K562 (cell line): ENCODE data around the gene ZNF408. TPM values are rescaled to one million over a fixed set of nuclear protein-coding genes. Genes with fewer than 3 reads are reported as not detected.

Experiments used
- BACH1 ChIP-seq: fragments of 200-800 bp; sonication (Bioruptor generic); IDR thresholded peaks from 2 replicates; pipeline ENCODE4 v1.6.1; 2016; ENCODE audit warnings: missing genetic modification characterization, missing compliant biosample characterization
- EGR1 ChIP-seq: fragments of 450-650 bp; conservative IDR thresholded peaks from 2 replicates; pipeline ENCODE4 v1.6.1; 2017; ENCODE audit warnings: mild to moderate bottlenecking
- HDAC1 ChIP-seq, 2 experiments: fragments of 450-650 bp; IDR thresholded peaks; 2 replicates each; pipeline ENCODE4 v1.6.1; 2016 to 2017; ENCODE audit warnings: inconsistent platforms in 1 of 2, mild to moderate bottlenecking in 1 of 2, moderate library complexity in 1 of 2
- HLTF ChIP-seq: fragments of 450-650 bp; IDR thresholded peaks from 2 replicates; pipeline ENCODE4 v1.6.1; 2016
- IRF2 ChIP-seq: sonication (generic); formaldehyde crosslinking; IDR thresholded peaks from 2 replicates; pipeline ENCODE4 v1.8.1; 2022; ENCODE audit warnings: mild to moderate bottlenecking, missing genetic modification reagents
- MTA2 ChIP-seq: fragments of 450-650 bp; IDR thresholded peaks from 2 replicates; pipeline ENCODE4 v1.6.1; 2016; ENCODE audit warnings: low read depth
- MYC ChIP-seq, 2 experiments: fragments of 250-450 bp in 1 of 2; sonication (Bioruptor Pico) in 1 of 2; IDR thresholded peaks; 2 replicates each; pipeline versions ENCODE4 v1.5.1 to v1.6.1; 2012 to 2021; ENCODE audit warnings: low read depth in 2 of 2, borderline replicate concordance in 1 of 2, improper control_type of control experiment in 1 of 2, low read length in 1 of 2, mild to moderate bottlenecking in 1 of 2, moderate library complexity in 1 of 2
- NR2C1 ChIP-seq, 2 experiments: fragments of 450-650 bp; IDR thresholded peaks; 2 replicates each; pipeline ENCODE4 v1.6.1; 2017; ENCODE audit warnings: mild to moderate bottlenecking in 2 of 2, antibody characterized with exemption in 1 of 2, inconsistent platforms in 1 of 2, missing compliant biosample characterization in 1 of 2, missing genetic modification characterization in 1 of 2
- POLR2H ChIP-seq: IDR thresholded peaks from 2 replicates; pipeline ENCODE4 v1.6.1; 2016; ENCODE audit warnings: missing genetic modification characterization, low read depth, mild to moderate bottlenecking, control low read depth, missing compliant biosample characterization, moderate library complexity
- RFX5 ChIP-seq: IDR thresholded peaks from 2 replicates; pipeline ENCODE4 v1.6.1; 2011; ENCODE audit warnings: low read depth, mild to moderate bottlenecking, improper control_type of control experiment, low read length
- SRF ChIP-seq, 2 experiments: fragments of 250-450, 450-650 bp in 1 of 2; sonication (Bioruptor Pico) in 1 of 2; sonication (generic) in 1 of 2; formaldehyde crosslinking; IDR thresholded peaks; 2 replicates each; pipeline versions ENCODE4 v1.5.0 to v1.5.1; 2020 to 2022; ENCODE audit warnings: mild to moderate bottlenecking in 1 of 2, missing genetic modification reagents in 1 of 2
- TAF1 ChIP-seq: IDR thresholded peaks from 2 replicates; pipeline ENCODE4 v1.6.1; 2011; ENCODE audit warnings: mild to moderate bottlenecking, low read length, moderate library complexity; ENCODE audit not compliant: insufficient read depth, control insufficient read depth, severe bottlenecking; ENCODE audit errors: extremely low read depth
- ZBTB1 ChIP-seq: sonication (generic); formaldehyde crosslinking; IDR thresholded peaks from 2 replicates; pipeline ENCODE4 v1.8.1; 2023; ENCODE audit warnings: missing genetic modification reagents, low read depth, mild to moderate bottlenecking, borderline replicate concordance
- ZBTB33 ChIP-seq: sonication (generic); formaldehyde crosslinking; IDR thresholded peaks from 2 replicates; pipeline ENCODE4 v1.8.1; 2023; ENCODE audit warnings: mild to moderate bottlenecking, missing genetic modification reagents
- ZC3H11A ChIP-seq: IDR thresholded peaks from 2 replicates; pipeline ENCODE4 v1.6.1; 2012; ENCODE audit warnings: low read depth, low read length, improper control_type of control experiment
- ZFP36 ChIP-seq: fragments of 150-350 bp; IDR thresholded peaks from 2 replicates; pipeline ENCODE4 v1.6.1; 2018; ENCODE audit warnings: low read length, low read depth; ENCODE audit not compliant: partially characterized antibody
- ZNF133 ChIP-seq: fragments of 250-450 bp; sonication (Bioruptor Pico); IDR thresholded peaks from 2 replicates; pipeline ENCODE4 v1.4.0; 2020; ENCODE audit warnings: mild to moderate bottlenecking
- ZNF143 ChIP-seq: sonication (generic); formaldehyde crosslinking; IDR thresholded peaks from 2 replicates; pipeline ENCODE4 v1.9.0; 2022; ENCODE audit warnings: mild to moderate bottlenecking, missing genetic modification reagents
- ZNF197 ChIP-seq: fragments of 200-800 bp; sonication (Bioruptor generic); IDR thresholded peaks from 2 replicates; pipeline ENCODE4 v1.6.1; 2016; ENCODE audit warnings: low read depth, missing genetic modification characterization, missing compliant biosample characterization
- ZNF274 ChIP-seq: IDR thresholded peaks from 2 replicates; pipeline ENCODE4 v1.6.1; 2011; ENCODE audit warnings: low read depth, mild to moderate bottlenecking, low read length, moderate library complexity, borderline replicate concordance
- ZNF311 ChIP-seq: fragments of 250-450 bp; sonication (Bioruptor Pico); IDR thresholded peaks from 2 replicates; pipeline ENCODE4 v1.4.0; 2020; ENCODE audit warnings: mild to moderate bottlenecking, moderate library complexity
- ZNF639 ChIP-seq, 2 experiments: fragments of 200-800 bp in 1 of 2; sonication (Bioruptor generic) in 1 of 2; sonication (generic) in 1 of 2; formaldehyde crosslinking in 1 of 2; IDR thresholded peaks in 1 of 2; conservative IDR thresholded peaks in 1 of 2; 2 replicates each; pipeline versions ENCODE4 v1.5.0 to v1.6.1; 2016 to 2020; ENCODE audit warnings: missing compliant biosample characterization in 1 of 2, missing genetic modification characterization in 1 of 2, missing genetic modification reagents in 1 of 2
- polyA plus RNA-seq, 8 experiments: library from polyadenylated mRNA; depleted of rRNA in 4 of 8; stranded (reverse) in 5 of 8; unstranded in 3 of 8; fragments of >200 nt; fragmentation: Nextera tagmentation in 2 of 8; fragmentation: Illumina TruSeq in 1 of 8; extraction: Ambion mirVana in 2 of 8; extraction: Trizol in 1 of 8; gene quantifications; 2 replicates each; pipeline versions ENCODE4 v1.2.1 to v1.2.3, GENCODE V29; 2011 to 2014; ENCODE audit warnings: inconsistent platforms in 1 of 8, missing spikeins in 1 of 8
- total RNA-seq, 7 experiments: library from RNA; depleted of rRNA in 6 of 7; stranded (reverse); fragments of >200 nt in 6 of 7; fragmentation: Illumina TruSeq in 2 of 7; extraction: Trizol in 2 of 7; gene quantifications; 2 replicates each; pipeline versions ENCODE4 v1.2.1 to v1.2.3, GENCODE V29; 2011 to 2021; ENCODE audit warnings: low replicate concordance in 1 of 7

The ZNF408 gene
- total and polyA plus RNA-seq, 9 of the 15 experiments (the other 6 are each of a cell fraction or from before 2014, with no cell fraction given): 0.15 to 18.4 (median 7.4) TPM

DNA sequence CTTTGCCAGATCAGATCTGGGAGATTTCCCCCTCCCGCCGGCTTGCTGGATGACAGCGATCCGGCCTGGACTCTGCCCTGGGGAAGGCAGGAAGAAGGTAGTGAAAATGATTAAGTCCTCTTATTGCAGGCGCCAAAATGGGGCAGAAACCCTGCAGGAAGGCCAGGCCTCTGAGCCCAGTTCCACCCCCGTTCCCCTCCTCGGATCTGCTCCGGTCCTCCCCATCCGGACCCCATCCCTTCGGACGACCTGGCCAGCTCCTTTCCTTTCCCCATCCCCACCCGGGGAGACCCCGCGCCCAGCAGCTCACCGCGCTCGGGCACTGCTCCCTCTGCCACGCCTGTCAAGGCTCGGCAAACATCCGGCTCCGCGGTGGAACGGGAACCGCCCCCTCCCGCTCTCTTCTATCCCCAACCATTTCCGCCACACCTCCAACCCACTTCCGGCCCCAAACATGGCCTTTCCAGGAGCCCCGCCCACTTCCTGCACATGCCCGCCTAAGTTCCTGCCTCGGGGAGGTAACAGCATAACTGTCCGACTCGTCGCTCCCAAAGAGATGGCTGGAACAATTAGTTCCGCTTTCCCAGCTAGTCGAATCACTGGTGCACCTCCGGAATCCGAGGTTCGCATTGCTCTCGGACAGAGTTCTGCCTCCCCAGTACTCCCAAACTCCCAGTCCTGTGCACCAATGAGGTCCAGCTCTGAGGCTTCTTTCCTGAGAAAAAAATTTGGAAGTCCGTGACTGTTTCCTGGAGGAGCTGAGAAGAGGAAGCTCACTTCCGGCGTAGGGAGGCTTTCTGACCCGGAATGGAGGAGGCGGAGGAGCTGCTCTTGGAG lies at the start of gene ZNF408, which contains the start of gene ARHGAP1 (continued):
- TF ChIP-seq ZNF639 (CRISPR knock-in tag; conservative IDR thresholded peaks at IDR 0.05 in 1 of 2, IDR thresholded peaks at IDR 0.05 in 1 of 2) (peak in 1 of 2 experiments; percentile 79; a peak in 1 of 4 replicates), ZFP36 (peak; percentile 74), HDAC1 (IDR thresholded peaks at IDR 0.05) (peak in 1 of 2 experiments; percentile 97; a peak in 3 of 4 replicates), ZBTB33 (CRISPR knock-in tag) (peak; percentile 46; the same call in 1 of the 2 replicates), MYC (IDR thresholded peaks at IDR 0.05; ENCODE audit: low read depth, low read length) (peak; percentile 92), MYC (CRISPR knock-in tag; IDR thresholded peaks at IDR 0.05; ENCODE audit: borderline replicate concordance, low read depth) (peak; percentile 63; the same call in 1 of the 2 replicates), HLTF (peak; percentile 78; the same call in 1 of the 2 replicates), ZNF133 (no peak), SRF (CRISPR knock-in tag; IDR thresholded peaks at IDR 0.05) (peak; percentile 97 to 99), BACH1 (tag) (no peak), ZNF197 (0 out of 2 replicates have a peak, but pooled peaks have one; percentile 20), ZBTB1 (CRISPR knock-in tag) (no peak), ZNF311 (CRISPR knock-in tag) (no peak), ZNF274 (no peak), TAF1 (peak; percentile 77), POLR2H (peak; percentile 84), ZC3H11A (no peak), IRF2 (no peak), NR2C1 (IDR thresholded peaks at IDR 0.05) (peak; percentile 93), NR2C1 (tag; IDR thresholded peaks at IDR 0.05) (peak; percentile 95), ZNF143 (CRISPR knock-in tag) (no peak), EGR1 (peak; percentile 73), MTA2 (no peak), RFX5 (no peak)
